ENCODE measurements around the gene GALNTL6.

GALNTL6 gene

DNA sequence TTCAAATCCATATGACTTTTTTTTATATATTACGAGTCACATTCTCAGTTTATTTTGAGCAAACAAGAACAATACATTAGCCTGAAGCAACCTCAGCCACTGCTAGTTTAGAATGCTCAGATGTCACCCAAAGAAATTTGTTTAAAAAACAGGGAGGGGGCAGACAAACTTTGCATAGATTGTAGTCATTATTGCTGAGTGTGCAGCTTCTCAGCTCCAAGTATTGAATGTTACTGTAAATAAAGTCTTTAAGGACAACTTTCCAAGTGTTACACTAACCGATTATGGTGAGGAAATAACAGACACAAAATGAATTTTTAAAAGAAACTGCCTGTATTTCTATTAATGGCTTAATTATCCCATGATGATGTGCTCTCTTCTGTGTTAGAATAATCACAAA lies 835.9 kb downstream of the GALNTL6 start:
- no peaks in the 10 kb centered on the region for H3K27me3 Mint-ChIP-seq (ENCODE audit: low read depth, poor library complexity)
- no peak overlapping the region for H3K4me3 Mint-ChIP-seq
- no peaks in the 10 kb centered on the region for H3K36me3 Mint-ChIP-seq (ENCODE audit: low read depth)
- no peaks in the 10 kb centered on the region for H3K9me3 Mint-ChIP-seq
- no peaks in the 10 kb centered on the region for H3K4me1 Mint-ChIP-seq
- DNase-seq: no peak
- no peak for TF ChIP-seq CTCF (IDR thresholded peaks at IDR 0.05)
- no peak overlapping the region for H3K27ac Mint-ChIP-seq

DNA sequence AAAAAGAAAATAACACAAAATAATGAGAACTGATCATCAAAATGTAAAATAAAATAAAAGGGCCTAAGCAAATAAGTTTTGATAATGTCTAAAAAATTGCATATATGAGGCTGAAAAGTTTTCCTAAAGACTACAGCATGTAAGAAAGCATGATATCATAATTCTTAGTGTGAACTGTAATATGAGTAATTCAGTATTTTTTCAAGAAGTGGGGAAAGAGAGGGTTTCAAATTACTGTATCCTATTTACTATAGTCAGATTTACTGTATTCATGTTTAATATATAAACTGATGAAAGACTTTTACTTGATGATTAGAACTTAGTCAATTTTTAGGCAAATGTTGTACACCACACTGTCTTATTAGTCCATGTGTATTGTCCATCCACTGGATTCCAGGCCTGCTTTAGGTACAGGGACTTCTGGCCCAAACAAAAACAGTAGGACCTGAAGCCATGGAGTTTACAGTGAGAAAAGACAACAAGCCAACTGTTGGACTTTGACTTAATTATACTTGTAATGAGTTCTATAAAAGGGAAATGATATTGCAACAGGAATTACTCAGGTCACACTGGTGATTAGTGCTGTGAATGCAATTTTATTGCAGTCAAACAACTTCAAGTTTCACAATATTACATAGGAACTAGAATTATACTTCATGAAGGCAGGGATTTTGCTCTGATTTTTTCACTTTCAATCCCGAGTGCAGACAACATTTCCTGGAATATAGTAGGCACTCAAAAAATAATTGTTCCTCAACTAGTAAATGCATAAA lies 837.7 kb downstream of the GALNTL6 start:
- no peak for DNase-seq
- Mint-ChIP-seq H3K27me3 (ENCODE audit: low read depth, poor library complexity) (no peaks in the 10 kb centered on the region), H3K4me1 (no peaks in the 10 kb centered on the region), H3K4me3 (no peak overlapping the region), H3K36me3 (ENCODE audit: low read depth) (no peaks in the 10 kb centered on the region), H3K27ac (no peak overlapping the region), H3K9me3 (no peaks in the 10 kb centered on the region)
- no peak for TF ChIP-seq CTCF (IDR thresholded peaks at IDR 0.05)

- DNase-seq: no peak
- no peak overlapping the region for H3K4me3 Mint-ChIP-seq
- H3K9me3 Mint-ChIP-seq: no peaks in the 10 kb centered on the region
- no peaks in the 10 kb centered on the region for H3K27me3 Mint-ChIP-seq (ENCODE audit: low read depth, poor library complexity)
- H3K36me3 Mint-ChIP-seq (ENCODE audit: low read depth): no peaks in the 10 kb centered on the region
- peak overlapping the region; percentile 37 for H3K27ac Mint-ChIP-seq
- no peak for TF ChIP-seq CTCF (IDR thresholded peaks at IDR 0.05)
- H3K4me1 Mint-ChIP-seq: no peaks in the 10 kb centered on the region
Measured at GRCh38 chr4:172651961-172652360, 838.8 kb downstream of the GALNTL6 start.

GRCh38 chr4:172652369-172652768 lies 839.2 kb downstream of the GALNTL6 start:
- TF ChIP-seq CTCF (IDR thresholded peaks at IDR 0.05): no peak
- no peaks in the 10 kb centered on the region for H3K9me3 Mint-ChIP-seq
- peak overlapping the region; percentile 37 for H3K27ac Mint-ChIP-seq
- no peak for DNase-seq
- no peak overlapping the region for H3K4me3 Mint-ChIP-seq
- H3K36me3 Mint-ChIP-seq (ENCODE audit: low read depth): no peaks in the 10 kb centered on the region
- no peaks in the 10 kb centered on the region for H3K27me3 Mint-ChIP-seq (ENCODE audit: low read depth, poor library complexity)
- no peaks in the 10 kb centered on the region for H3K4me1 Mint-ChIP-seq

DNA sequence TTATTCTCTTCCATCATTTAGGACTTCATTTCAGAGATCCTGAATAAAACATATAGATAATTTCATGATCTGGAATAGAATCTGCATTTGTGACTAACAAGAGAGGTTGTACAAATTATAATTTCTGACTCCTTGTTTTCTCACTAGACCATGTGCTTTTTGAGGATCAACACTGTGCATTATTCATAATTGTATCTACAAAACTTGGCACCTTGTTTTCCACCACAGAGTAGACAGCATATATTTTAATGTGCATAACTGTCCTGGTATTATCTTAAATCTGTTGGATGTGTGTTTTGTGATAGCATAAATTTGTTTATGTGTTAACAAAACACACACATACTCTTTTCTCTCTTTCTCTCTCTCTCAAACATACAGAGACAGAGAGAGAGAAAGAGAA lies 840.5 kb downstream of the GALNTL6 start:
- no peak overlapping the region for H3K4me3 Mint-ChIP-seq
- DNase-seq: no peak
- H3K9me3 Mint-ChIP-seq: no peaks in the 10 kb centered on the region
- H3K27ac Mint-ChIP-seq: no peak overlapping the region
- no peaks in the 10 kb centered on the region for H3K27me3 Mint-ChIP-seq (ENCODE audit: low read depth, poor library complexity)
- H3K36me3 Mint-ChIP-seq (ENCODE audit: low read depth): no peaks in the 10 kb centered on the region
- no peaks in the 10 kb centered on the region for H3K4me1 Mint-ChIP-seq
- no peak for TF ChIP-seq CTCF (IDR thresholded peaks at IDR 0.05)

- Mint-ChIP-seq H3K27me3 (ENCODE audit: low read depth, poor library complexity) (no peaks in the 10 kb centered on the region), H3K4me3 (no peak overlapping the region), H3K4me1 (no peaks in the 10 kb centered on the region), H3K27ac (no peak overlapping the region), H3K9me3 (no peaks in the 10 kb centered on the region), H3K36me3 (ENCODE audit: low read depth) (no peaks in the 10 kb centered on the region)
- no peak for TF ChIP-seq CTCF (IDR thresholded peaks at IDR 0.05)
- no peak for DNase-seq
Measured at GRCh38 chr4:172654457-172654856, 841.3 kb downstream of the GALNTL6 start.
